Body of pancreas (tissue), 4 donors: ENCODE results near the gene PALS1. TPM values are rescaled to one million over a fixed set of nuclear protein-coding genes. Genes with fewer than 3 reads are reported as not detected.

Source experiments
- ATAC-seq: fragments of 150-250 bp; one replicate; pipeline ENCODE4 v1.9.1; 2016
- DNase-seq, 4 donors: peaks; one replicate each; pipeline ENCODE4 v3.0.0-alpha.2; 2019
- H3K27ac ChIP-seq, 4 donors: fragments of 200-600 bp; sonication (generic); 1 replicate in 3 of 4; 2 replicates in 1 of 4; pipeline versions ENCODE4 v1.5.1 to v1.6.1; 2016 to 2019; ENCODE audit warnings: mild to moderate bottlenecking in 1 of 4, mixed read lengths in 1 of 4, moderate library complexity in 1 of 4
- H3K27me3 ChIP-seq, 2 donors: fragments of 200-600 bp; sonication (generic); one replicate each; pipeline ENCODE4 v1.6.0; 2016; ENCODE audit warnings: mild to moderate bottlenecking in 1 of 2
- H3K36me3 ChIP-seq, 2 donors: fragments of 200-600 bp; sonication (generic); replicated peaks in 1 of 2; 2 replicates each; pipeline ENCODE4 v1.5.1; 2016; ENCODE audit warnings: low read depth in 2 of 2; ENCODE audit not compliant: insufficient read depth in 1 of 2
- H3K4me1 ChIP-seq: fragments of 200-600 bp; sonication (generic); one replicate; pipeline ENCODE4 v1.6.0; 2016
- H3K4me3 ChIP-seq, 2 donors: fragments of 200-600 bp; sonication (generic); 1 replicate in 1 of 2; 2 replicates in 1 of 2; pipeline ENCODE4 v1.5.1; 2016 to 2019
- H3K9me3 ChIP-seq, 3 donors: fragments of 200-600 bp; sonication (generic); 1 replicate in 2 of 3; 2 replicates in 1 of 3; pipeline ENCODE4 v1.5.1; 2016
- CTCF ChIP-seq, 7 experiments: fragments of 450-650 bp in 4 of 7; fragments of 200-600 bp in 3 of 7; sonication (generic) in 3 of 7; IDR thresholded peaks; one replicate each; pipeline ENCODE4 v1.5.1; 2016 to 2019; ENCODE audit warnings: antibody characterized with exemption in 7 of 7
- POLR2A ChIP-seq, 3 donors: fragments of 450-650 bp; IDR thresholded peaks; one replicate each; pipeline ENCODE4 v1.6.1; 2016; ENCODE audit warnings: antibody characterized with exemption in 3 of 3, mild to moderate bottlenecking in 2 of 3
- WGBS, 2 donors: methylation state at CpG; one replicate each; pipeline ENCODE4 v1.1.5; 2017; 5-methylcytosine and 5-hydroxymethylcytosine counted together
- intact Hi-C: fragments of 100-400 bp; cut with DNase I; formaldehyde crosslinking; loops from one replicate; pipeline ENCODE4 v1.15.1; 2023
- total RNA-seq, 2 donors: library from RNA; depleted of rRNA; stranded (reverse); fragments of >200 nt; gene quantifications; one replicate each; pipeline ENCODE4 v1.1.0, GENCODE V29; 2016

PALS1 gene
- total RNA-seq, 2 donors from 2014 or later: 6.9 to 11.4 TPM

DNA sequence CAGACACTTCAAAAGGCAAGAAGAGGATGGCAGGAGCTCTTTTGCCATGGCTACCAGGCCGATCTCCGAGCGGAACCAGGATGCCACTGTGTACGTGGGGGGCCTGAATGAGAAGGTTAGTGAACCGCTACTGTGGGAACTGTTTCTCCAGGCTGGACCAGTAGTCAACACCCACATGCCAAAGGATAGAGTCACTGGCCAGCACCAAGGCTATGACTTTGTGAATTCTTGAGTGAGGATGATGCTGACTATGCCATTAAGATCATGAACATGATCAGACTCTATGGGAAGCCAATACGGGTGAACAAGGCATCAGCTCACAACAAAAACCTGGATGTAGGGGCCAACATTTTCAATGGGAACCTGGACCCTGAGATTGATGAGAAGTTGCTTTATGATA, 42.2 kb upstream of the PALS1 start:
- Histone ChIP-seq H3K4me1 (no peaks in the 10 kb centered on the region), H3K36me3 (no peaks in the 10 kb centered on the region), H3K27me3 (no peaks in the 10 kb centered on the region), H3K4me3 (no peak overlapping the region), H3K9me3 (no peaks in the 10 kb centered on the region), H3K27ac (no peak overlapping the region)
- 87 to 89% methylated on average over 3 to 6 of the region's 6 CpGs for WGBS, 2 donors
- TF ChIP-seq POLR2A (IDR thresholded peaks at IDR 0.05) (no peak), CTCF (IDR thresholded peaks at IDR 0.05) (no peak)
- no peak for ATAC-seq
- intact Hi-C loops: no loop called here
- no peak for DNase-seq

DNA sequence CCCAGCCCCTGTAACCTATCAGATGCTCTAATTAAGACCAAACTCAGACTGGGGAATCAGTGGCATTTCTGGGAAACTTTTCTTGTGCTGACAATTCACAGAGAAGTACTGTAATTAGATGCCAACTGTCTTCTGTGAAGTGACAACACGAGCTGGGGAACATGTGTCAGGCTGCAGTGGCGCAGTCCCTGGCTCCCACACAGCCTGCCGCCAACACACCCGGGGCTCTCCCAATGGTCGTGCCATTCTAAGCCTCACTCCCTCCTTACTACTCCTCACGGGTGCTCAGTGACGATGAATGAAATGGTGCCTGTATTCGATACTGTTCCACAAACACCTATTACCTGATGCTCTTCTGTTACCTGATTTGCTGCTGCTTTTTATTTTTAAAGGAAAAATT, 33.4 kb upstream of the PALS1 start:
- 83 to 89% methylated on average over 8 of the region's 8 CpGs for WGBS, 2 donors
- no peak overlapping the region for H3K4me3 ChIP-seq
- H3K4me1 ChIP-seq: no peaks in the 10 kb centered on the region
- H3K27ac ChIP-seq: no peak overlapping the region
- ATAC-seq (no peak), DNase-seq (no peak)
- H3K27me3 ChIP-seq: no peaks in the 10 kb centered on the region
- intact Hi-C loops: no loop called here
- TF ChIP-seq CTCF (IDR thresholded peaks at IDR 0.05): no peak
- no peak for TF ChIP-seq POLR2A (IDR thresholded peaks at IDR 0.05)
- H3K9me3 ChIP-seq: no peaks in the 10 kb centered on the region
- H3K36me3 ChIP-seq: no peaks in the 10 kb centered on the region

DNA sequence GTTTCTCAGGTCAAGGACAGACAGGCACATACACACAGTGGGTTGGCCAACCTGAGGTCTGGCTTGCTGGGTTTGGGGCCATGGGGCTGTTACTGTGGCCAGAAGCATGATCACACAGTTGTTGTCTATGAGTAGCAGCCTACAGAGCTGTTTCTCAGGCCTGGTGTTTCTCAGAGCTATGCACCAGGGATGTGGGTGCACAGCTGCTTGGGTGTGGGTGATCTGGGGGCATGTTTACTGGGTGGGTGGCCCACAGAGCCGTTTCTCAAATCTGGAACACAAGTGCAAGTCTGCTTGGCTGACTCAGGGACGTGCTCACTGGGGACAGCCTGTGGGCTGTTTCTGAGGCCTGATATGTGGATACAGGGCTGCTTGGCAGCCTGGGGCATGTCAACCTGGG, 23.1 kb upstream of the PALS1 start:
- DNase-seq: no peak
- intact Hi-C loops: no loop called here
- Histone ChIP-seq H3K27ac (no peak overlapping the region), H3K36me3 (no peaks in the 10 kb centered on the region), H3K4me3 (no peak overlapping the region), H3K9me3 (no peaks in the 10 kb centered on the region), H3K4me1 (no peaks in the 10 kb centered on the region), H3K27me3 (no peaks in the 10 kb centered on the region)
- 79% methylated on average over 2 of the region's 2 CpGs; no CpG with 5 or more reads in 1 of the 2 donors for WGBS, 2 donors
- no peak for TF ChIP-seq CTCF (IDR thresholded peaks at IDR 0.05)
- TF ChIP-seq POLR2A (IDR thresholded peaks at IDR 0.05): no peak
- ATAC-seq: no peak

- Histone ChIP-seq H3K27ac (no peak overlapping the region), H3K4me3 (no peak overlapping the region), H3K27me3 (no peaks in the 10 kb centered on the region), H3K9me3 (no peaks in the 10 kb centered on the region), H3K4me1 (no peaks in the 10 kb centered on the region), H3K36me3 (no peaks in the 10 kb centered on the region)
- 65 to 67% methylated on average over 6 of the region's 6 CpGs for WGBS, 2 donors
- DNase-seq (no peak), ATAC-seq (no peak)
- intact Hi-C loops: no loop called here
- TF ChIP-seq CTCF (IDR thresholded peaks at IDR 0.05) (no peak), POLR2A (IDR thresholded peaks at IDR 0.05) (no peak)
Measured at GRCh38 chr14:67221248-67221981, 19.8 kb upstream of the PALS1 start.

DNA sequence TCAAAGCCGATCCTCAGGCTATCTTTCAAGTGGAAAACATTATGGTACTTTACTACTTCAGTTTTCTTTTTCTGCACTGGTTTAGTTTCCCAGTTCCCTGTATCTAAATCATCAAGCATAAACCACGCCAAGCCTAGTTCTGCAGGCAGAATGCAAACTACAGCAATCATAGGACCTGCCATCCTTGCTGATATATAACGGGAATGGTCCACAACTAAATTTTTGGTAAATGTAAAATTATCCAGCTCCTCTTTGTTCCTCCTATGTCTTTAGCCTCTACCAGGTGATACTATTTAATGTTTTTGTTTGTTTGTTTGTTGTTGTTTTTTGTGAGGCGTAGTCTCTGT, 19.3 kb upstream of the PALS1 start:
- Histone ChIP-seq H3K27ac (no peak overlapping the region), H3K9me3 (no peaks in the 10 kb centered on the region), H3K36me3 (no peaks in the 10 kb centered on the region), H3K27me3 (no peaks in the 10 kb centered on the region), H3K4me1 (no peaks in the 10 kb centered on the region), H3K4me3 (no peak overlapping the region)
- ATAC-seq (no peak), DNase-seq (no peak)
- intact Hi-C loops: no loop called here
- WGBS, 2 donors: 89 to 92% methylated on average over 4 of the region's 4 CpGs
- TF ChIP-seq POLR2A (IDR thresholded peaks at IDR 0.05): no peak
- no peak for TF ChIP-seq CTCF (IDR thresholded peaks at IDR 0.05)
